ENCODE results near the gene TDRD7. TPM values are rescaled to one million over a fixed set of nuclear protein-coding genes. Genes with fewer than 3 reads are reported as not detected.
A peak's percentile ranks its signal among the peaks of the same experiment; 100 is the strongest.

TDRD7 gene
- total RNA-seq, 1 donor from 2014 or later, result 20.4 TPM

DNA sequence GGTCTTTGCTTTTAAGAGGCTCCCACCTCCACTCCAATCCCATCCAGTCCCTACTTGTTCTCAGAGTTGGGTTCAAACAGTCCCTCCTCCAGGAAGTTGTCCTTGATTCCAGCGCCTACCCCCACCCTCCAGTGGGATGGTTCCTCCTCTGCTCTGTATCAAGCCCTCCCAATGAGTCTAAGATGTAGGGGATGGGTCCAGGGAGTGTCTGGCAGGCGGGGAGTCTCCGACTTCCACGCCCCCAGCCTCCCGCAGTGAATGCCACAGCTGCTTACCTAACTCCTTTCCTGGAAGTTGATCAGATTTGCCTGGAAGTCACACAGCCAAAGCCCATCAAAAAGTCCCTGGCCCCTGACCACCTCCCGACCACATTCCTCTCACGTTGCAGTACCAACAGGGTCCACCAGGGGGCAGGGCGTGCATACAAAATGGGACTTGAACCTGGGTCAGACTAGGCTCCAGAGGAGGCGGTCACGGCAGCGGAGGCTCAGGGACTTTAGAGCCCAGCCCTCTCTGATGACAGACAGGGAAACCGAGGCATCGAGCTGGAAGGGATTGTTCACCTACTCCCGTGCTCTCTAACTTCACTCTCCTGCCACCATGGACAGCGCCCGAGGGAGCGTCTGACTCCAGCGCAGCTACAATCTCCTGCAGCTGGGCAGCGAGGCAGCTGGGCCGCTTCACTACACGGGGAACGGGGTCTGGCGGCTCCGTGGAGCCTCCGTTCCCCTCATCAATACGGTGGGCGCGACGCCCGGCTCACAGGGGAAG lies 25.0 kb upstream of the TDRD7 start:
- Histone ChIP-seq H3K9ac (ENCODE audit: low read length) (no peak overlapping the region), H2AFZ (ENCODE audit: low read depth, low read length) (no peak overlapping the region), H3K4me1 (ENCODE audit: insufficient read depth, low read length) (no peaks in the 10 kb centered on the region), H3K9me3 (ENCODE audit: insufficient read depth, low read depth, low read length) (no peaks in the 10 kb centered on the region), H3K36me3 (ENCODE audit: insufficient read depth, low read length) (no peaks in the 10 kb centered on the region), H3K79me2 (ENCODE audit: insufficient read depth, low read length) (no peaks in the 10 kb centered on the region), H4K20me1 (ENCODE audit: insufficient read depth, low read length) (no peaks in the 10 kb centered on the region), H3K27me3 (ENCODE audit: insufficient read depth, low read length) (no peaks in the 10 kb centered on the region), H3K27ac (ENCODE audit: low read depth, low read length) (no peak overlapping the region), H3K4me3 (ENCODE audit: insufficient read depth, low read depth, low read length) (no peak overlapping the region), H3K4me2 (ENCODE audit: low read length) (peak overlapping the region; percentile 50)
- Mint-ChIP-seq H3K9me3 (ENCODE audit: unreplicated experiment) (peaks cover 3% of the 10 kb centered on the region), H3K36me3 (ENCODE audit: low read depth, unreplicated experiment) (no peaks in the 10 kb centered on the region), H3K4me3 (ENCODE audit: unreplicated experiment) (no peak overlapping the region), H3K27ac (ENCODE audit: unreplicated experiment) (no peak overlapping the region), H3K4me1 (ENCODE audit: low read depth, unreplicated experiment) (peaks cover 12% of the 10 kb centered on the region), H3K27me3 (ENCODE audit: low read depth, unreplicated experiment) (peaks cover 22% of the 10 kb centered on the region)
- TF ChIP-seq, protein P1, sequence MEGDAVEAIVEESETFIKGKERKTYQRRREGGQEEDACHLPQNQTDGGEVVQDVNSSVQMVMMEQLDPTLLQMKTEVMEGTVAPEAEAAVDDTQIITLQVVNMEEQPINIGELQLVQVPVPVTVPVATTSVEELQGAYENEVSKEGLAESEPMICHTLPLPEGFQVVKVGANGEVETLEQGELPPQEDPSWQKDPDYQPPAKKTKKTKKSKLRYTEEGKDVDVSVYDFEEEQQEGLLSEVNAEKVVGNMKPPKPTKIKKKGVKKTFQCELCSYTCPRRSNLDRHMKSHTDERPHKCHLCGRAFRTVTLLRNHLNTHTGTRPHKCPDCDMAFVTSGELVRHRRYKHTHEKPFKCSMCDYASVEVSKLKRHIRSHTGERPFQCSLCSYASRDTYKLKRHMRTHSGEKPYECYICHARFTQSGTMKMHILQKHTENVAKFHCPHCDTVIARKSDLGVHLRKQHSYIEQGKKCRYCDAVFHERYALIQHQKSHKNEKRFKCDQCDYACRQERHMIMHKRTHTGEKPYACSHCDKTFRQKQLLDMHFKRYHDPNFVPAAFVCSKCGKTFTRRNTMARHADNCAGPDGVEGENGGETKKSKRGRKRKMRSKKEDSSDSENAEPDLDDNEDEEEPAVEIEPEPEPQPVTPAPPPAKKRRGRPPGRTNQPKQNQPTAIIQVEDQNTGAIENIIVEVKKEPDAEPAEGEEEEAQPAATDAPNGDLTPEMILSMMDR (IDR thresholded peaks at IDR 0.05; ENCODE audit: insufficient read depth, low read depth, low read length), result peak; percentile 85
- no peak for TF ChIP-seq EZH2 (IDR thresholded peaks at IDR 0.05; ENCODE audit: insufficient read depth, low read length)
- DNase-seq (ENCODE audit: low read depth) (peak; percentile 41), FAIRE-seq (no peak)

DNA sequence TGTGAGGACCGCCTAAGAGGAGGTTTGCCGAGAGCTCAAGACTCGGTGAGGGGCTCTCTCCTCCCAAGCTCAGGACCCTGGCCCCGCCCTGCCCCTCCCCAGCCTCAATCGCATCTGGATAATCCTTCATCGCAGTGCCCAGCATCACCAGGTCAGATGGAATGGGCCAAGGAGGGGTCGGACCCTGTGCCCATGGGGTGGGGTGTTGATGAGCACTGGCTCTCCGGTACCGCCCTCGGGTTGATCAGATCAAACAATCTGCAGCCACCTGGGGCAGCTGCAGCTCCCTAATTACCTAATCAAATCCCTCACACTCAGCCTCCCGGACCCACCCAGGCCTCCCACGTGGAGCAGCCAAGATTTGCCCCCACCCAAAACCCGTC lies 24.4 kb upstream of the TDRD7 start:
- no peaks in the 10 kb centered on the region for H3K36me3 Mint-ChIP-seq (ENCODE audit: low read depth, unreplicated experiment)
- FAIRE-seq (no peak), DNase-seq (ENCODE audit: low read depth) (no peak)
- no peak overlapping the region for H2AFZ ChIP-seq (ENCODE audit: low read depth, low read length)
- no peak overlapping the region for H3K4me3 ChIP-seq (ENCODE audit: insufficient read depth, low read depth, low read length)
- no peaks in the 10 kb centered on the region for H3K36me3 ChIP-seq (ENCODE audit: insufficient read depth, low read length)
- TF ChIP-seq, protein P1 (IDR thresholded peaks at IDR 0.05; ENCODE audit: insufficient read depth, low read depth, low read length), result no peak
- TF ChIP-seq EZH2 (IDR thresholded peaks at IDR 0.05; ENCODE audit: insufficient read depth, low read length), result no peak
- H3K79me2 ChIP-seq (ENCODE audit: insufficient read depth, low read length), result no peaks in the 10 kb centered on the region
- H3K27ac Mint-ChIP-seq (ENCODE audit: unreplicated experiment), result no peak overlapping the region
- H3K9ac ChIP-seq (ENCODE audit: low read length), result no peak overlapping the region
- H4K20me1 ChIP-seq (ENCODE audit: insufficient read depth, low read length), result no peaks in the 10 kb centered on the region
- H3K4me1 Mint-ChIP-seq (ENCODE audit: low read depth, unreplicated experiment), result peaks cover 6% of the 10 kb centered on the region
- peaks cover 24% of the 10 kb centered on the region for H3K27me3 Mint-ChIP-seq (ENCODE audit: low read depth, unreplicated experiment)
- no peak overlapping the region for H3K4me3 Mint-ChIP-seq (ENCODE audit: unreplicated experiment)
- H3K9me3 Mint-ChIP-seq (ENCODE audit: unreplicated experiment), result peaks cover 3% of the 10 kb centered on the region
- H3K4me1 ChIP-seq (ENCODE audit: insufficient read depth, low read length), result no peaks in the 10 kb centered on the region
- no peaks in the 10 kb centered on the region for H3K27me3 ChIP-seq (ENCODE audit: insufficient read depth, low read length)
- no peak overlapping the region for H3K27ac ChIP-seq (ENCODE audit: low read depth, low read length)
- no peaks in the 10 kb centered on the region for H3K9me3 ChIP-seq (ENCODE audit: insufficient read depth, low read depth, low read length)
- peak overlapping the region; percentile 50 for H3K4me2 ChIP-seq (ENCODE audit: low read length)
